GM19324 (cell line): ENCODE measurements around the gene QRFPR.
"Not testable (repeated sequence)": the region's sequence is repeated elsewhere in the genome, so short reads cannot be mapped to it uniquely, and the experiment has no call there.

ENCODE experiments used
- ATAC-seq: cut with Tn5 transposase; IDR thresholded peaks from one replicate; pipeline ENCODE4 v1.9.1; 2021; ENCODE audit warnings: mild to moderate bottlenecking, moderate library complexity; ENCODE audit not compliant: unreplicated experiment, low FRiP score

Gene QRFPR

GRCh38 chr4:121340247-121340646 lies 40.6 kb downstream of the QRFPR start:
- no peak for ATAC-seq

GRCh38 chr4:121339824-121340223 lies 41.0 kb downstream of the QRFPR start:
- no peak for ATAC-seq

- no peak for ATAC-seq
Measured at GRCh38 chr4:121339307-121339706, 41.5 kb downstream of the QRFPR start.

GRCh38 chr4:121338518-121338917 lies 42.3 kb downstream of the QRFPR start:
- no peak for ATAC-seq

GRCh38 chr4:121336706-121337105 lies 44.1 kb downstream of the QRFPR start:
- ATAC-seq, result no peak

GRCh38 chr4:121330180-121330665 lies 50.6 kb downstream of the QRFPR start:
- ATAC-seq, result no peak

- no peak for ATAC-seq
Measured at GRCh38 chr4:121326597-121326996, 54.2 kb downstream of the QRFPR start.

- ATAC-seq, result no peak
Measured at GRCh38 chr4:121324331-121324730, 56.5 kb downstream of the QRFPR start.

GRCh38 chr4:121321466-121321865 lies 59.4 kb downstream of the QRFPR start:
- ATAC-seq, result no peak

- ATAC-seq, result no peak
Measured at GRCh38 chr4:121316091-121316490, 64.7 kb downstream of the QRFPR start.

- not testable (repeated sequence) for ATAC-seq
Measured at GRCh38 chr4:121313430-121313829, 67.4 kb downstream of the QRFPR start.

GRCh38 chr4:121308828-121309227 lies 72.0 kb downstream of the QRFPR start:
- ATAC-seq, result no peak

- ATAC-seq, result no peak
Measured at GRCh38 chr4:121308328-121308663, 72.5 kb downstream of the QRFPR start.

GRCh38 chr4:121307445-121308327 lies 73.1 kb downstream of the QRFPR start:
- peak; percentile 88 for ATAC-seq

GRCh38 chr4:121306931-121307330 lies 73.9 kb downstream of the QRFPR start:
- ATAC-seq, result no peak

- no peak for ATAC-seq
Measured at GRCh38 chr4:121304893-121305292, 75.9 kb downstream of the QRFPR start.

- no peak for ATAC-seq
Measured at GRCh38 chr4:121299367-121299766, 81.5 kb downstream of the QRFPR start.

- ATAC-seq, result no peak
Measured at GRCh38 chr4:121283319-121283718, 97.5 kb downstream of the QRFPR start.

- ATAC-seq, result no peak
Measured at GRCh38 chr4:121280425-121280824, 100.4 kb downstream of the QRFPR start.

- ATAC-seq, result peak; percentile 65
Measured at GRCh38 chr4:121278811-121279368, 101.9 kb downstream of the QRFPR start.
